Measurements from ENCODE around the gene VDR.
A peak's percentile ranks its signal among the peaks of the same experiment; 100 is the strongest.

VDR gene

GRCh38 chr12:47904713-47905709, at the start of gene VDR:
VDR (minus strand) TSS chr12:47904994; CDS start chr12:47879113, 25,881 bp downstream.
- peak; percentile 72 for DNase-seq

DNA sequence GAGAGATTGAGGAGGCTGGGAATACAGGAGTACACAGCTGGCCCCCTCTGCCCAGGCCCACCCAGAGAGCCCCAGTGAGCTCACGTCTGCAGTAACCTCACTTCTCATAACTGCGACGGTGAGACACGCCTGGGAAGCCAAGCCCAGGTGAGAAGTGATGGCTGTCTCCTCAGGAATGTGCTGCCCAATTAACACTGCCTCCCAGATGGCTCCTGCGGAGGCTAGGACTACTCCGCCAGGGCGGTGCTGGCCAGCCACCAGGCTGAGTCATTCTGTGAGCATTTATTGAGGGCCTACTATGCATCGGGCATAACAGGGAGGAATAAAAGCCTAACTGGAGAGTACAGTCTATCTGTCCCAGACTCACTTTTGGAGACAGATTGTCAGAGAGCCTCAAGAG, 49.3 kb upstream of the VDR start:
- DNase-seq = no peak

- DNase-seq = no peak
These were observed 46.2 kb upstream of the VDR start for GRCh38 chr12:47950856-47951468.

DNA sequence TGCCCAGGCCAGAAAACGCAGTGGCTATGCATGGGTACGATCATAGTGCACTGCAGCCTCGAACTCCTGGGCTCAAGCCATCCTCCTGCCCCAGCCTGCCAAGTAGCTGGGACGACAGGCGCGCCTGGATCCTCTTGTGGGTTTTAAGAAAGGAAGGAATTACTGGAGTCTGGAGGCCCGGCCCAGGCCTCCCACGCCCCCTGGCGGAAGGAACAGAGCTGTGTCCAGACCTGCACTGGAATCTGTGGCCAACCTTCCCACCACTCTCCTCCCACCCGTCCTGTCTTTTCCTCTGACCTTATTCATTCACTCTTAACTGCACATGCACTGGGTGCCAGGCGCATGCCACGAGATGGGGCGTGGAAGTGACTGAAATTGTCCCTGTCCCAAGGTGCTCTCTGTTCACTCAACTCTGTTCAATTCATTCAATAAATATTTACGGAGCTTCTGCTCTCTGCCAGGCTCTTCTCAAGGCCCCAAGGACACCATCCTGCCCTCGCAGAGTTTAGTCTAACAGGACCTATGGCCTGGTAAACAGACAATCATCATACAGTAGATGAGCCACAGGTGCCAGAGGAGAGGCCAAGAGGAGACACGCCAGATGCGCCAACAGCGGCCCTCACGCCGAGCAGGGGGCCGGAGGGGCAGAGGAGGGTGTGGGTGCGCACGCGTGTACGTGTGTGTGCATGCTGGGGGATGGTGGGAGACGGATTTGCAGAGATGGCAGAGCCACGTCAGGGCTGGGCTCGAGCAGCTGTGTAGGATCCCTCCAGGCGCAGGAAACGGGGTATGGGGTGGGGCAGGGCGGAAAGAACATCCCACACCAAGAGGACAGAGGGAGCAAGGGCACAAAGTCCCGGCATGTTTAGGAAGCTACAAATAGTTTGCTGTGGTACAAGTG, 44.9 kb upstream of the VDR start:
- peak; percentile 95 for DNase-seq

DNA sequence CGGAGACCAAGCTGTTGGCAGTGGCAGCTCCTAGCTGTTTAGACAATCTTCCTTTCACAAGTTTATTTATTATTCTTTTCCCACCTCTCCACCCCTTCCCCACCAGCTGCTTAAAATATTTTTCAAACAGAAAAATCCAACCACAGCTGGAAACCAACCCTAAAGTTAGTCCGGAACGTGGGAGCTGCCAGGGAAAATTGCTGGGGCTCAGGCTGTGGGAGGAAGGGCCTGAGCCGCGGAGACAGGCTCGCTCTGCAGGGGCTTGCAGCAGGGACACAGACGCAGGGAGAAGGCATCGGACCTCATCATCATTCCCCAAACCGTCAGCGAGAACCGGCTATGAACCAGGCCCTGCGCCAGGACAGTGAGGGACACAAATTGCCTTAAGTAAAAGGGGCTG, 42.5 kb upstream of the VDR start:
- DNase-seq = no peak

GRCh38 chr12:47946413-47947323, 41.9 kb upstream of the VDR start:
- DNase-seq = no peak

- DNase-seq = no peak
These were observed 40.5 kb upstream of the VDR start for GRCh38 chr12:47945341-47945728.

- DNase-seq = no peak
These were observed 40.0 kb upstream of the VDR start for GRCh38 chr12:47944685-47945340.

DNA sequence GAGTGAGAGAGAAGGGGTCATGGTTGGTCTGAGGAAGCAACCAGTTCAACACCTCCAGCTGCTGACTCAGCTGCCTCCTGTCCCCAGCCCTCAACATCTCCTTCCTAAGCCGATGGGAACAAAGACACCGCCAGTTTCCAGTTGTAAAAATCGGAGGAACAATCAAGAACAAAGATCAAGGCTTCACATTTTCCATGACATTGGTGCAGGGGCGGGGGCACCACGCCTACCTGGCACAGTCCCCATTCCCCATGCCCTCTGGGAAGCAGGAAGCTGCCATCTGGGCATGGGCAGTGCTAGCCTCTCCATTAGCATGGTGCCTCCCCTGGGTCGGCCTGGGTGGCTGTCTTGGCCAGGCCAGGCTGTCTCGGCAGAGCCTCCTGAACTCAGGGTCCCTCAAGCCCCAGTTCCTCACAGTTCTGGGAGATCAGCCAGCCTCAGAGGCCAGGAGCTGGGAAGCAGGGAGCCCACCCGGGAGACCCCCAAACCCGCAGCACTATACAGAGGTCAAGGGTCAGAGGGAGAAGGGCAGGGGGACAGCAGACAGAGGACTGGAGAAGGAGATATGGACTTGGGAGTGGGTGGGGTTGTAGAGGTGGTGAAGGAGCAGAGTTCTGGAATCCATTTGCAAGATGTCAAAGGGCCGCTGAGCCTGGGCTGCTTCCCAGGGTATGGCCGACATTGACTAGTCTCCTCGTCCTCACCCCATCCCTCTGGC, 39.0 kb upstream of the VDR start:
- DNase-seq = no peak

DNA sequence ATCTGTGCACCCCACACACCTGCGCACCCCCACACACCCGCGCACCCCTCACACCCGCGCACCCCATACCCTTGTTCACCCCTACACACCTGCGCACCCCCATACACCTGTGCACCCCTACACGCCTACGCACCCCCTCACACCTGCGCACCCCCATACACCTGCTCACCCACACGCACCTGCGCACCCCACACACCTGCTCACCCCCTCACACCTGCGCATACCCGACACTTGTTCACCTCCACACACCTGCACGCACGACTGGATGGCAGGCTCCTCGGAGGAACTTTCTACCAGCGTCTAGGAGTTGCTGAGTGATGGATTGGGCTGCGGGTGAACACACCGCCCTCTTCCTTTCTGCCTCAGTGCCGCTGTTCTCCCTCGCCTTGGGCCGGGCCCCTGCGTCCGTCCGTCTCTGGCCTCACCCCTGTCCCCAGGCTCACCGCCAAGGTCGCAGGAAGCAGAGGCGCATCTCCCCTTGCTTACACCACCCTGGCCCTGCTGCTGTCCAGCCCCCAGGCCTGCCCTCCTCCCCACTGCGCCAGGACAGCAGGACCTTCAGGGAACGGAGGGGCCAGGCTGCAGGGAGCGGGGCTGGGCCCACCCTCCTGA, 37.9 kb upstream of the VDR start:
- DNase-seq = no peak

- DNase-seq = peak; percentile 71
These were observed 37.2 kb upstream of the VDR start for GRCh38 chr12:47941871-47942613.

- DNase-seq = no peak
These were observed 36.6 kb upstream of the VDR start for GRCh38 chr12:47941475-47941780.

DNA sequence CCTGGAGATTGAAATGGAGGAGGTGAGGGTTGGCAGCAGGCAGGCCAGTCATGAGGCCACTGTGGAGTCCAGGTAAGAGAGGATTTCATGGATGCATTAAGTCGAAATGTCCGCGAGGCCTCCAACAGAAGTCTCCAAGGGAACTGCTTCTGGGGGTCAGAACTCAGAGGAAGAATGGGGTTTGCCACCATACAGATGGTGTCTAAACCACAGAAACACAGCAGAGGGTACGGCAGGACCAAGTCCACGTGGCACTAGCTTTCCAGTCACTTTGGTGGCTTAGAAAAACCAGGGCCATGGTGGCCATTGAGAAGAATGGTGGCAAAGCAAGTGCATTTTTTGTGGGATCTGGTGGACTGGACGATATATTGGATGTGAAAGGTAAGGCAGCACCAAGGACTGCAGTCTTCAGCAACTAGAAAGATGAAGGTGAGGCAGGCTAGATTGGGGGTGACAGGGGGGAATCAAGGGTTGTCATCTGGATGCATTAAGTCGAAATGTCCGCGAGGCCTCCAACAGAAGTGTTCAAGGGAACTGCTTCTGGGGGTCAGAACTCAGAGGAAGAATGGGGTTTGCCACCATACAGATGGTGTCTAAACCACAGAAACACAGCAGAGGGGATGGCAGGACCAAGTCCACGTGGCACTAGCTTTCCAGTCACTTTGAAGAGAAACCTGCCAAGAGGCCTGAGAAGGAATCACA, 36.1 kb upstream of the VDR start:
- no peak for DNase-seq

DNA sequence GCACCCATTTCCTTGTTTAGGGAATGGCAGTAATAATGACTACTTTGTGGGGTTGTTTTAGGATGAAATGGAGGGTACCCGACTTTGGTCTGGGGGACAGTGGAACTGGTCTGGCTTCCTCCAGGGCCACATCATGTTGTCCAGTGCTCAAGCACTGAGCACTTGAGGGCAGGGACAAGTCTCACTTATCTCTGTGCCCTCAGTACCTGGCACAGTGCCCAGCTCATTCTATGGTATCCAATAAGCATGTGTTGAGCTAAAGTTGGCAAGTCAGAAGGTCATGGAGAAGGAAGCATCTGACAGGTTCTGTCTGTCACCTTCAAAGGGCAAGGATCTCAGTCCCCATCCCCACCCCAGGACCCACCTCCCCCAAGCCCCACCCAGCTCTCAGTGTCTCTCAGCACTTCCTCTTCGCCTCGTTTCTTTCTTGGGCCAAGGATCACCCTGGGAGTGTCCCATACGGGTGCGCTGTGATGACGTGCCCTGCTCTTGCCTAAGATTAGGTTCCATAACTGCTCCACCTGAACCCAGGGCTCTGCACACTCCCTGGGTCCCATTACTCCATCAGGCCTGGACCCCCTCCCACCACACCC, 34.3 kb upstream of the VDR start:
- DNase-seq = no peak

- DNase-seq = no peak
These were observed 33.8 kb upstream of the VDR start for GRCh38 chr12:47938594-47938993.

DNA sequence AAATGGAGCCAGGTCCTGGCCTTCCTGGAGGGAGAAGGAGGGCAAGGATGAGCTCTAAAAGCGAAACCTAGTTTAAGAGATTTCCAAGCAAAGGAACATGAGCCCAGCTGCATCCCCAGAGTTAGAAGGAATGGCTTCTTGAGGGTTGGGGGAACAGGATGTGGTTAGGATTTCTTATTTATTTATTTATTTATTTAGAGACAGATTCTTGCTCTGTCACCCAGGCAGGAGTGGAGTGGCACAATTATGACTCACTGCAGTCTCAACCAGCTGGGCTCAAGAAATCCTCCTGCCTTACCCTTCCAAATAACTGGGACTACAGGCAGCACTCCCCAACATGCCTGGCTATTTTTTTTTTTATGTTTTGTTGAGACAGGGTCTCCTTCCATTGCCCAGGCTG, 33.3 kb upstream of the VDR start:
- DNase-seq = no peak

DNA sequence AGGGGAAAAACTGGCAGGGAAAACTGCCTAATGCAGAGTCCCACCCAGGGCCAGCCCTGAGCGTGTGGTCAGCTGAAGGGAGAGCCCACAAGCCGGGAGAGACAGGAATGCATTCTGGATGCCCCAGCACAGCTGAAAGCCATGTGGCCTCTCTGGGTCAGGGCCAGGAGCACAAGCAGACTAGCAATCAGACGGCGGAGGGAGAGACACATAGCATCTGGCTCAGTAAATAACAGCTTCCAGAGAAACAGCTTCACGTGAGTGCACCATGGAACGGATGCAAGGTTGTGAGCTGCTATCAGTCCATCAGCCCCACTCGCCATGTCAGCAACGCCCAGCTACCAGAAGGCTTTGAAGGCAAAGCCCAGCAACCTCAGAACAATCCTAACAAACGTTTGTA, 30.4 kb upstream of the VDR start:
- no peak for DNase-seq

- DNase-seq = no peak
These were observed 26.4 kb upstream of the VDR start for GRCh38 chr12:47931187-47931586.

GRCh38 chr12:47930634-47931033, 25.8 kb upstream of the VDR start:
- DNase-seq = no peak
